BLaER1 treated with 17β-estradiol and CSF1 and Interleukin-3, amounts not matched to agents 10 nM and 100 nM (cell line): ENCODE data around the gene MCF2L.
"Not testable (repeated sequence)": the region's sequence is repeated elsewhere in the genome, so short reads cannot be mapped to it uniquely, and the experiment has no call there.

Experiments used
- H3K27ac ChIP-seq, 11 experiments: shearing (Covaris generic); formaldehyde crosslinking; 2 replicates each; pipeline ENCODE4 v1.8.1; 2022
- H3K27me3 ChIP-seq, 11 experiments: shearing (Covaris generic); formaldehyde crosslinking; 2 replicates each; pipeline ENCODE4 v1.8.1; 2022
- H3K36me3 ChIP-seq, 11 experiments: shearing (Covaris generic); formaldehyde crosslinking; 2 replicates each; pipeline ENCODE4 v1.8.1; 2022
- H3K4me1 ChIP-seq, 10 experiments: shearing (Covaris generic); formaldehyde crosslinking; 2 replicates each; pipeline ENCODE4 v1.8.1; 2022
- H3K4me2 ChIP-seq, 11 experiments: shearing (Covaris generic); formaldehyde crosslinking; 2 replicates each; pipeline ENCODE4 v1.8.1; 2022
- H3K4me3 ChIP-seq, 10 experiments: shearing (Covaris generic); formaldehyde crosslinking; 2 replicates each; pipeline ENCODE4 v1.8.1; 2022
- H3K9ac ChIP-seq, 11 experiments: shearing (Covaris generic); formaldehyde crosslinking; 2 replicates each; pipeline ENCODE4 v1.8.1; 2022
- H3K9me3 ChIP-seq, 11 experiments: shearing (Covaris generic); formaldehyde crosslinking; replicated peaks in 1 of 11; 2 replicates each; pipeline ENCODE4 v1.8.1; 2022
- H4K20me1 ChIP-seq, 11 experiments: shearing (Covaris generic); formaldehyde crosslinking; 2 replicates each; pipeline ENCODE4 v1.8.1; 2022
- Cebpa-rat ChIP-seq, 11 experiments: shearing (Covaris generic); IDR thresholded peaks; 2 replicates each; pipeline ENCODE4 v1.8.1; 2022

The MCF2L gene

GRCh38 chr13:113027566-113027965 lies 58.6 kb downstream of the MCF2L start:
- no peaks in the 10 kb centered on the region for H3K4me1 ChIP-seq
- H3K4me2 ChIP-seq = no peak overlapping the region
- TF ChIP-seq Cebpa-rat (IDR thresholded peaks at IDR 0.05) = no peak
- peaks cover 0 to under 1% (median 0%) of the 10 kb centered on the region in 11 experiments; a peak in 2 of 22 replicates for H3K9me3 ChIP-seq
- peaks cover 0 to 40% (median 10%) of the 10 kb centered on the region in 11 experiments; a peak in 11 of 22 replicates for H4K20me1 ChIP-seq
- no peaks in the 10 kb centered on the region for H3K36me3 ChIP-seq
- H3K9ac ChIP-seq = no peak overlapping the region
- no peak overlapping the region for H3K27ac ChIP-seq
- no peak overlapping the region for H3K4me3 ChIP-seq
- peaks cover 51 to 69% (median 68%) of the 10 kb centered on the region in 11 experiments for H3K27me3 ChIP-seq

- H3K27me3 ChIP-seq = peaks cover 46 to 60% (median 59%) of the 10 kb centered on the region in 11 experiments
- H3K4me1 ChIP-seq = no peaks in the 10 kb centered on the region
- no peak for TF ChIP-seq Cebpa-rat (IDR thresholded peaks at IDR 0.05)
- no peak overlapping the region for H3K4me2 ChIP-seq
- peaks cover 0 to 35% (median 10%) of the 10 kb centered on the region in 11 experiments; a peak in 11 of 22 replicates for H4K20me1 ChIP-seq
- H3K4me3 ChIP-seq = no peak overlapping the region
- H3K36me3 ChIP-seq = no peaks in the 10 kb centered on the region
- no peak overlapping the region for H3K27ac ChIP-seq
- H3K9me3 ChIP-seq = peaks cover 0 to 10% (median 0%) of the 10 kb centered on the region in 11 experiments; a peak in 6 of 22 replicates
- no peak overlapping the region for H3K9ac ChIP-seq
Observed at GRCh38 chr13:113028336-113029060, 59.5 kb downstream of the MCF2L start.

GRCh38 chr13:113029061-113029445 lies 60.0 kb downstream of the MCF2L start:
- TF ChIP-seq Cebpa-rat (IDR thresholded peaks at IDR 0.05) = no peak
- Histone ChIP-seq H3K4me2 (no peak overlapping the region), H3K9me3 (peaks cover 0 to 11% (median 0%) of the 10 kb centered on the region in 11 experiments; a peak in 6 of 22 replicates), H4K20me1 (peaks cover 0 to 31% (median 8%) of the 10 kb centered on the region in 11 experiments; a peak in 11 of 22 replicates), H3K4me1 (no peaks in the 10 kb centered on the region), H3K27me3 (peaks cover 41 to 55% (median 53%) of the 10 kb centered on the region in 11 experiments), H3K9ac (no peak overlapping the region), H3K4me3 (no peak overlapping the region), H3K36me3 (no peaks in the 10 kb centered on the region), H3K27ac (no peak overlapping the region)

- no peak for TF ChIP-seq Cebpa-rat (IDR thresholded peaks at IDR 0.05)
- Histone ChIP-seq H3K9ac (no peak overlapping the region), H3K4me3 (no peak overlapping the region), H3K4me1 (no peaks in the 10 kb centered on the region), H3K4me2 (no peak overlapping the region), H4K20me1 (peaks cover 0 to 31% (median 8%) of the 10 kb centered on the region in 11 experiments; a peak in 10 of 22 replicates), H3K9me3 (peaks cover 0 to 11% (median 0%) of the 10 kb centered on the region in 11 experiments; a peak in 6 of 22 replicates), H3K36me3 (no peaks in the 10 kb centered on the region), H3K27me3 (peaks cover 34 to 48% (median 47%) of the 10 kb centered on the region in 11 experiments), H3K27ac (no peak overlapping the region)
Observed at GRCh38 chr13:113029487-113030258, 60.7 kb downstream of the MCF2L start.

GRCh38 chr13:113030259-113030640 lies 61.2 kb downstream of the MCF2L start:
- H3K27ac ChIP-seq, H3K4me1 ChIP-seq, H3K36me3 ChIP-seq, H3K4me2 ChIP-seq, H3K4me3 ChIP-seq, H3K9ac ChIP-seq: not testable (repeated sequence)
- Histone ChIP-seq H3K27me3 (peaks cover 30 to 43% (median 41%) of the 10 kb centered on the region in 11 experiments), H4K20me1 (peaks cover 0 to 31% (median 8%) of the 10 kb centered on the region in 11 experiments; a peak in 10 of 22 replicates), H3K9me3 (peaks cover 0 to 11% (median 0%) of the 10 kb centered on the region in 11 experiments; a peak in 6 of 22 replicates)

- Histone ChIP-seq H3K4me1 (peaks cover 0 to 6% (median 0%) of the 10 kb centered on the region in 10 experiments; a peak in 3 of 20 replicates), H3K9me3 (peaks cover 0 to 11% (median 0%) of the 10 kb centered on the region in 11 experiments; a peak in 6 of 22 replicates), H4K20me1 (peaks cover 0 to 27% (median 8%) of the 10 kb centered on the region in 11 experiments; a peak in 10 of 22 replicates), H3K4me2 (no peak overlapping the region), H3K27me3 (peaks cover 19 to 30% (median 29%) of the 10 kb centered on the region in 11 experiments), H3K9ac (no peak overlapping the region), H3K36me3 (no peaks in the 10 kb centered on the region), H3K4me3 (no peak overlapping the region), H3K27ac (no peak overlapping the region)
- no peak for TF ChIP-seq Cebpa-rat (IDR thresholded peaks at IDR 0.05)
Observed at GRCh38 chr13:113031465-113031864, 62.5 kb downstream of the MCF2L start.

GRCh38 chr13:113032291-113032690 lies 63.3 kb downstream of the MCF2L start:
- Histone ChIP-seq H3K4me3 (no peak overlapping the region), H3K9ac (no peak overlapping the region), H3K27me3 (peaks cover 11 to 22% (median 21%) of the 10 kb centered on the region in 11 experiments), H3K4me2 (no peak overlapping the region), H4K20me1 (peaks cover 0 to 19% (median 6%) of the 10 kb centered on the region in 11 experiments; a peak in 9 of 22 replicates), H3K36me3 (no peaks in the 10 kb centered on the region), H3K9me3 (peaks cover 0 to 11% (median 0%) of the 10 kb centered on the region in 11 experiments; a peak in 6 of 22 replicates), H3K4me1 (peaks cover 0 to 6% (median 0%) of the 10 kb centered on the region in 10 experiments; a peak in 3 of 20 replicates), H3K27ac (no peak overlapping the region)
- no peak for TF ChIP-seq Cebpa-rat (IDR thresholded peaks at IDR 0.05)

GRCh38 chr13:113033054-113033850 lies 64.2 kb downstream of the MCF2L start:
- H3K27ac ChIP-seq = no peak overlapping the region
- H4K20me1 ChIP-seq = peaks cover 0 to 10% (median 2%) of the 10 kb centered on the region in 11 experiments; a peak in 6 of 22 replicates
- H3K4me1 ChIP-seq = peaks cover 0 to 6% (median 0%) of the 10 kb centered on the region in 10 experiments; a peak in 3 of 20 replicates
- no peak for TF ChIP-seq Cebpa-rat (IDR thresholded peaks at IDR 0.05)
- peaks cover 1 to 13% (median 11%) of the 10 kb centered on the region in 11 experiments; a peak in 20 of 22 replicates for H3K27me3 ChIP-seq
- H3K9ac ChIP-seq = no peak overlapping the region
- no peaks in the 10 kb centered on the region for H3K36me3 ChIP-seq
- no peak overlapping the region for H3K4me3 ChIP-seq
- H3K4me2 ChIP-seq = no peak overlapping the region
- peaks cover 0 to 11% (median 0%) of the 10 kb centered on the region in 11 experiments; a peak in 6 of 22 replicates for H3K9me3 ChIP-seq
